SK-N-SH treated with all-trans-retinoic acid at 6 μM for 48 hours (cell line): Measurements from ENCODE around the gene SMAD6.

Experiments used
- ARNTL ChIP-seq: fragments of 450-650 bp; formaldehyde crosslinking; IDR thresholded peaks from 2 replicates; pipeline ENCODE4 v1.5.0; 2020; ENCODE audit warnings: low read depth, mild to moderate bottlenecking, moderate library complexity, borderline replicate concordance
- CSRNP3 ChIP-seq: fragments of 250-450 bp; sonication (Bioruptor Pico); IDR thresholded peaks from 2 replicates; pipeline ENCODE4 v1.5.1; 2021; ENCODE audit warnings: mild to moderate bottlenecking, moderate library complexity
- ESRRG ChIP-seq: fragments of 250-450 bp; sonication (Bioruptor Pico); IDR thresholded peaks from 2 replicates; pipeline ENCODE4 v1.6.1; 2021; ENCODE audit warnings: mild to moderate bottlenecking
- OSR1 ChIP-seq: fragments of 250-450 bp; sonication (Bioruptor Pico); IDR thresholded peaks from 2 replicates; pipeline ENCODE4 v1.8.0; 2022; ENCODE audit warnings: moderate library complexity, mild to moderate bottlenecking, inconsistent platforms
- ZFP30 ChIP-seq: fragments of 450-650 bp; formaldehyde crosslinking; IDR thresholded peaks from 2 replicates; pipeline ENCODE4 v1.5.0; 2022; ENCODE audit warnings: mild to moderate bottlenecking, moderate library complexity
- ZNF70 ChIP-seq: fragments of 450-650 bp; formaldehyde crosslinking; IDR thresholded peaks from 2 replicates; pipeline ENCODE4 v1.5.0; 2020; ENCODE audit warnings: mild to moderate bottlenecking, moderate library complexity
- ZNF8 ChIP-seq: fragments of 450-650 bp; formaldehyde crosslinking; IDR thresholded peaks from 2 replicates; pipeline ENCODE4 v1.5.0; 2020; ENCODE audit warnings: mild to moderate bottlenecking, moderate library complexity
- TF ChIP-seq, protein P1 (sequence below): fragments of 250-450 bp; sonication (Bioruptor Pico); IDR thresholded peaks from 2 replicates; pipeline ENCODE4 v1.8.0; 2020; ENCODE audit warnings: mild to moderate bottlenecking, moderate library complexity, borderline replicate concordance

- TF ChIP-seq ARNTL (CRISPR knock-in tag) (no peak), CSRNP3 (CRISPR knock-in tag) (no peak), ZNF70 (CRISPR knock-in tag) (no peak), OSR1 (CRISPR knock-in tag) (no peak), ZNF8 (no peak), ZFP30 (CRISPR knock-in tag) (no peak), ESRRG (no peak)
- TF ChIP-seq, protein P1, sequence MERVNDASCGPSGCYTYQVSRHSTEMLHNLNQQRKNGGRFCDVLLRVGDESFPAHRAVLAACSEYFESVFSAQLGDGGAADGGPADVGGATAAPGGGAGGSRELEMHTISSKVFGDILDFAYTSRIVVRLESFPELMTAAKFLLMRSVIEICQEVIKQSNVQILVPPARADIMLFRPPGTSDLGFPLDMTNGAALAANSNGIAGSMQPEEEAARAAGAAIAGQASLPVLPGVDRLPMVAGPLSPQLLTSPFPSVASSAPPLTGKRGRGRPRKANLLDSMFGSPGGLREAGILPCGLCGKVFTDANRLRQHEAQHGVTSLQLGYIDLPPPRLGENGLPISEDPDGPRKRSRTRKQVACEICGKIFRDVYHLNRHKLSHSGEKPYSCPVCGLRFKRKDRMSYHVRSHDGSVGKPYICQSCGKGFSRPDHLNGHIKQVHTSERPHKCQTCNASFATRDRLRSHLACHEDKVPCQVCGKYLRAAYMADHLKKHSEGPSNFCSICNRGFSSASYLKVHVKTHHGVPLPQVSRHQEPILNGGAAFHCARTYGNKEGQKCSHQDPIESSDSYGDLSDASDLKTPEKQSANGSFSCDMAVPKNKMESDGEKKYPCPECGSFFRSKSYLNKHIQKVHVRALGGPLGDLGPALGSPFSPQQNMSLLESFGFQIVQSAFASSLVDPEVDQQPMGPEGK (CRISPR knock-in tag), result no peak
Measured at GRCh38 chr15:66662522-66662921, 39.5 kb upstream of the SMAD6 start.
